Measurements from ENCODE around the gene SOX14.

GRCh38 chr3:137771401-137772213 lies 7.5 kb downstream of the SOX14 start:
- TF ChIP-seq, protein P1, sequence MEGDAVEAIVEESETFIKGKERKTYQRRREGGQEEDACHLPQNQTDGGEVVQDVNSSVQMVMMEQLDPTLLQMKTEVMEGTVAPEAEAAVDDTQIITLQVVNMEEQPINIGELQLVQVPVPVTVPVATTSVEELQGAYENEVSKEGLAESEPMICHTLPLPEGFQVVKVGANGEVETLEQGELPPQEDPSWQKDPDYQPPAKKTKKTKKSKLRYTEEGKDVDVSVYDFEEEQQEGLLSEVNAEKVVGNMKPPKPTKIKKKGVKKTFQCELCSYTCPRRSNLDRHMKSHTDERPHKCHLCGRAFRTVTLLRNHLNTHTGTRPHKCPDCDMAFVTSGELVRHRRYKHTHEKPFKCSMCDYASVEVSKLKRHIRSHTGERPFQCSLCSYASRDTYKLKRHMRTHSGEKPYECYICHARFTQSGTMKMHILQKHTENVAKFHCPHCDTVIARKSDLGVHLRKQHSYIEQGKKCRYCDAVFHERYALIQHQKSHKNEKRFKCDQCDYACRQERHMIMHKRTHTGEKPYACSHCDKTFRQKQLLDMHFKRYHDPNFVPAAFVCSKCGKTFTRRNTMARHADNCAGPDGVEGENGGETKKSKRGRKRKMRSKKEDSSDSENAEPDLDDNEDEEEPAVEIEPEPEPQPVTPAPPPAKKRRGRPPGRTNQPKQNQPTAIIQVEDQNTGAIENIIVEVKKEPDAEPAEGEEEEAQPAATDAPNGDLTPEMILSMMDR (IDR thresholded peaks at IDR 0.05; ENCODE audit: borderline replicate concordance, extremely low read depth, low read length, poor library complexity, severe bottlenecking), result no peak
- TF ChIP-seq EZH2 (IDR thresholded peaks at IDR 0.05; ENCODE audit: borderline replicate concordance, low read depth, low read length, severe bottlenecking), result no peak
